SK-MEL-5 (cell line): ENCODE results near the gene DLL4. TPM values are rescaled to one million over a fixed set of nuclear protein-coding genes. Genes with fewer than 3 reads are reported as not detected.

Source experiments
- DNase-seq: peaks from one replicate; pipeline ENCODE4 v3.0.0-alpha.2; 2016; ENCODE audit warnings: low read depth, low spot score
- in situ Hi-C: cut with HindIII; loops from 2 replicates; pipeline ENCODE4 v1.10.0; 2016; ENCODE audit warnings: low sequenced_read_pairs, high pct_unique_total_duplicates, low pct_unique_long_range_greater_than_20kb
- total RNA-seq: library from RNA; depleted of rRNA; stranded (reverse); fragments of >200 nt; shearing (Covaris generic); gene quantifications from 2 replicates; pipeline ENCODE4 v1.2.3, GENCODE V29; 2014

Gene DLL4
- total RNA-seq, 1 experiment from 2014 or later: 0.92 TPM

GRCh38 chr15:40932649-40933516 is 3.7 kb downstream of the DLL4 start:
- in situ Hi-C loops: no loop called here
- no peak for DNase-seq

GRCh38 chr15:40933517-40933902 is 4.4 kb downstream of the DLL4 start:
- in situ Hi-C loops: no loop called here
- no peak for DNase-seq

GRCh38 chr15:40934457-40934856 is 5.3 kb downstream of the DLL4 start:
- in situ Hi-C loops: no loop called here
- no peak for DNase-seq

- DNase-seq: no peak
- in situ Hi-C loops: no loop called here
Observed at GRCh38 chr15:40936234-40936708, 7.1 kb downstream of the DLL4 start.

- in situ Hi-C loops: no loop called here
- no peak for DNase-seq
Observed at GRCh38 chr15:40936709-40937666, 7.8 kb downstream of the DLL4 start.

- in situ Hi-C loops: no loop called here
- DNase-seq: peak; percentile 91
Observed at GRCh38 chr15:40937762-40938535, 8.8 kb downstream of the DLL4 start.

GRCh38 chr15:40938536-40938870 is 9.4 kb downstream of the DLL4 start:
- in situ Hi-C loops: no loop called here

GRCh38 chr15:40940296-40940801 is 11.2 kb downstream of the DLL4 start:
- DNase-seq: no peak

More at GRCh38 chr15:40938536-40938870, 9.4 kb downstream of the DLL4 start:
- DNase-seq: no peak

GRCh38 chr15:40941068-40941527 is 12.0 kb downstream of the DLL4 start:
- in situ Hi-C loops: no loop called here
- DNase-seq: no peak

More at GRCh38 chr15:40940296-40940801, 11.2 kb downstream of the DLL4 start:
- in situ Hi-C loops: no loop called here

GRCh38 chr15:40941528-40942336 is 12.6 kb downstream of the DLL4 start:
- in situ Hi-C loops: no loop called here
- DNase-seq: peak; percentile 58

- no peak for DNase-seq
- in situ Hi-C loops: no loop called here
Observed at GRCh38 chr15:40942337-40942854, 13.3 kb downstream of the DLL4 start.

- in situ Hi-C loops: no loop called here
- no peak for DNase-seq
Observed at GRCh38 chr15:40942878-40943277, 13.7 kb downstream of the DLL4 start.

GRCh38 chr15:40943764-40944365 is 14.7 kb downstream of the DLL4 start:
- in situ Hi-C loops: no loop called here
- DNase-seq: no peak

GRCh38 chr15:40944510-40945296 is 15.6 kb downstream of the DLL4 start:
- in situ Hi-C loops: no loop called here
- DNase-seq: no peak

GRCh38 chr15:40948706-40949473 is 19.8 kb downstream of the DLL4 start:
- no peak for DNase-seq
- in situ Hi-C loops: no loop called here
